KMS-11 (cell line): ENCODE measurements around the gene DUSP9.
"Not testable (repeated sequence)": the region's sequence is repeated elsewhere in the genome, so short reads cannot be mapped to it uniquely, and the experiment has no call there.

Experiments used
- H2AFZ ChIP-seq: fragments of 200-600 bp; sonication (generic); 2 replicates; pipeline ENCODE4 v1.6.1; 2016; ENCODE audit warnings: antibody characterized with exemption, mixed run types, low read depth
- H3K27ac ChIP-seq: fragments of 200-600 bp; sonication (generic); 2 replicates; pipeline ENCODE4 v1.6.1; 2016; ENCODE audit warnings: mild to moderate bottlenecking, mixed run types
- H3K27me3 ChIP-seq: fragments of 200-600 bp; sonication (generic); 2 replicates; pipeline ENCODE4 v1.6.1; 2017; ENCODE audit warnings: mild to moderate bottlenecking, low read depth, mixed run types, moderate library complexity; ENCODE audit not compliant: insufficient read depth
- H3K36me3 ChIP-seq: fragments of 200-600 bp; sonication (generic); 2 replicates; pipeline ENCODE4 v1.6.1; 2017; ENCODE audit warnings: mild to moderate bottlenecking, mixed run types; ENCODE audit not compliant: insufficient read depth
- H3K4me1 ChIP-seq: fragments of 200-600 bp; sonication (generic); 2 replicates; pipeline ENCODE4 v1.6.1; 2016; ENCODE audit warnings: mild to moderate bottlenecking, low read depth, mixed run types; ENCODE audit not compliant: poor library complexity, severe bottlenecking
- H3K4me2 ChIP-seq: fragments of 200-600 bp; sonication (generic); 2 replicates; pipeline ENCODE4 v1.7.0; 2016; ENCODE audit warnings: mild to moderate bottlenecking, mixed run types
- H3K4me3 ChIP-seq: fragments of 200-600 bp; sonication (generic); IDR thresholded peaks from 2 replicates; pipeline ENCODE4 v1.6.1; 2017; ENCODE audit warnings: low read depth, low read length, mixed read lengths; ENCODE audit not compliant: insufficient read depth
- H3K79me2 ChIP-seq: fragments of 200-600 bp; sonication (generic); 2 replicates; pipeline ENCODE4 v1.6.1; 2016; ENCODE audit warnings: low read depth, mixed run types; ENCODE audit not compliant: insufficient read depth
- H3K9ac ChIP-seq: fragments of 200-600 bp; sonication (generic); 2 replicates; pipeline ENCODE4 v1.6.1; 2016; ENCODE audit warnings: mild to moderate bottlenecking, mixed run types
- H4K20me1 ChIP-seq: fragments of 200-600 bp; sonication (generic); 2 replicates; pipeline ENCODE4 v1.6.1; 2016; ENCODE audit warnings: mild to moderate bottlenecking, mixed run types; ENCODE audit not compliant: insufficient read depth
- CTCF ChIP-seq: fragments of 200-600 bp; sonication (generic); conservative IDR thresholded peaks from 2 replicates; pipeline ENCODE4 v1.6.1; 2017; ENCODE audit warnings: low read depth, mild to moderate bottlenecking, antibody characterized with exemption, low read length, moderate library complexity, mixed read lengths

Gene DUSP9

GRCh38 chrX:153600921-153601320 lies 46.1 kb upstream of the DUSP9 start:
- H3K27me3 ChIP-seq, result no peaks in the 10 kb centered on the region; the same call in 1 of the 2 replicates
- H4K20me1 ChIP-seq, result no peaks in the 10 kb centered on the region
- H3K79me2 ChIP-seq, result no peaks in the 10 kb centered on the region; the same call in 1 of the 2 replicates
- H3K36me3 ChIP-seq, result no peaks in the 10 kb centered on the region
- no peak overlapping the region for H3K4me3 ChIP-seq
- H3K9ac ChIP-seq, result no peak overlapping the region
- H3K27ac ChIP-seq, result no peak overlapping the region
- H2AFZ ChIP-seq, result no peak overlapping the region
- H3K4me2 ChIP-seq, result no peak overlapping the region
- peaks cover 11% of the 10 kb centered on the region for H3K4me1 ChIP-seq
- no peak for TF ChIP-seq CTCF

GRCh38 chrX:153601511-153602110 lies 45.4 kb upstream of the DUSP9 start:
- no peak overlapping the region for H3K4me2 ChIP-seq
- H3K9ac ChIP-seq, result no peak overlapping the region
- no peak for TF ChIP-seq CTCF
- no peak overlapping the region for H3K27ac ChIP-seq
- H4K20me1 ChIP-seq, result no peaks in the 10 kb centered on the region
- no peak overlapping the region for H3K4me3 ChIP-seq
- peaks cover 11% of the 10 kb centered on the region for H3K4me1 ChIP-seq
- no peaks in the 10 kb centered on the region; the same call in 1 of the 2 replicates for H3K27me3 ChIP-seq
- H3K79me2 ChIP-seq, result no peaks in the 10 kb centered on the region; the same call in 1 of the 2 replicates
- no peak overlapping the region for H2AFZ ChIP-seq
- H3K36me3 ChIP-seq, result no peaks in the 10 kb centered on the region

DNA sequence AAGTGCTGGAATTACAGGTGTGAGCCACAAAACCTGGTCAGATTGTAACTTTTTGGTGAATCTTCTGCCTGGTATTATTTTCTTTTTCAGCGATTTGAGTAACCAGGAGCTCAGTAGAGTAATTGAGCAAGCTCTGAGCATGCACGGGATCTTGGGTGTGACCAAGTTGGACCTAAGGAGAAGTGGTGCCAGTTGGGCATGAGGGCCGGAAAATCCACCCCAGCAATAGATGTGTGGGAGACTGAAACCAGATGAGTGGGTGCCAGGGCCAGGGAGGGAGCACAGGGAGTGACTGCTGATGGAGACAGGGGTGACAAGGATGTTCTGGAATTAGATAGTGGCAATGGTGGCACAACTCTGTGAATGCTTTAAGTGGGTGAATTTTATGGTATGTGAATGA lies 44.4 kb upstream of the DUSP9 start:
- Histone ChIP-seq H4K20me1 (no peaks in the 10 kb centered on the region), H3K27me3 (no peaks in the 10 kb centered on the region; the same call in 1 of the 2 replicates), H3K79me2 (no peaks in the 10 kb centered on the region; the same call in 1 of the 2 replicates), H3K4me2 (no peak overlapping the region), H3K9ac (no peak overlapping the region), H3K36me3 (no peaks in the 10 kb centered on the region), H2AFZ (no peak overlapping the region), H3K27ac (no peak overlapping the region), H3K4me3 (no peak overlapping the region), H3K4me1 (peaks cover 11% of the 10 kb centered on the region)
- TF ChIP-seq CTCF, result no peak

GRCh38 chrX:153603131-153603656 lies 43.8 kb upstream of the DUSP9 start:
- Histone ChIP-seq H3K4me2 (no peak overlapping the region), H4K20me1 (no peaks in the 10 kb centered on the region), H2AFZ (no peak overlapping the region), H3K36me3 (no peaks in the 10 kb centered on the region), H3K4me1 (peaks cover 7% of the 10 kb centered on the region), H3K27ac (no peak overlapping the region), H3K9ac (no peak overlapping the region), H3K79me2 (no peaks in the 10 kb centered on the region; the same call in 1 of the 2 replicates), H3K4me3 (no peak overlapping the region), H3K27me3 (no peaks in the 10 kb centered on the region; the same call in 1 of the 2 replicates)
- no peak for TF ChIP-seq CTCF

GRCh38 chrX:153604666-153605380 lies 42.2 kb upstream of the DUSP9 start:
- not testable (repeated sequence) for H3K9ac ChIP-seq, H3K36me3 ChIP-seq, H3K27ac ChIP-seq, H3K79me2 ChIP-seq, H2AFZ ChIP-seq, H3K4me2 ChIP-seq, H4K20me1 ChIP-seq, H3K4me3 ChIP-seq, H3K27me3 ChIP-seq, H3K4me1 ChIP-seq
